HL-60 (cell line): Measurements from ENCODE around the gene NUCB1.
"Not testable (repeated sequence)": the region's sequence is repeated elsewhere in the genome, so short reads cannot be mapped to it uniquely, and the experiment has no call there.

Source experiments
- CTCF ChIP-seq: IDR thresholded peaks from one replicate; pipeline ENCODE4 v1.5.1; 2011; ENCODE audit warnings: low read length, control low read depth, inconsistent platforms; ENCODE audit not compliant: insufficient read depth
- GABPA ChIP-seq: IDR thresholded peaks from 2 replicates; pipeline ENCODE4 v1.6.1; 2012; ENCODE audit warnings: low read depth
- POLR2AphosphoS5 ChIP-seq: IDR thresholded peaks from 2 replicates; pipeline ENCODE4 v1.6.1; 2012; ENCODE audit warnings: low read depth
- SPI1 ChIP-seq: IDR thresholded peaks from 2 replicates; pipeline ENCODE4 v1.6.1; 2012; ENCODE audit warnings: low read depth, mild to moderate bottlenecking, borderline replicate concordance

GRCh38 chr19:48902291-48902690, 2.2 kb downstream of the NUCB1 start:
- not testable (repeated sequence) for TF ChIP-seq GABPA, CTCF, POLR2AphosphoS5, SPI1
